Spleen (tissue), 11 donors: ENCODE results near the gene ARSB. TPM values are rescaled to one million over a fixed set of nuclear protein-coding genes. Genes with fewer than 3 reads are reported as not detected.

ENCODE experiments used
- DNase-seq: peaks from one replicate; pipeline ENCODE4 v3.0.0-alpha.2; 2020
- H3K27ac ChIP-seq, 8 donors: fragments of 200-600 bp; sonication (generic) in 7 of 8; 1 replicate in 4 of 8; 2 replicates in 4 of 8; pipeline versions ENCODE4 v1.5.0 to v1.8.0; 2016 to 2021; ENCODE audit warnings: inconsistent platforms in 4 of 8, mild to moderate bottlenecking in 4 of 8, moderate library complexity in 1 of 8
- H3K27me3 ChIP-seq, 7 donors: fragments of 200-600 bp; sonication (generic) in 6 of 7; replicated peaks in 1 of 7; 1 replicate in 4 of 7; 2 replicates in 3 of 7; pipeline versions ENCODE4 v1.5.0 to v1.8.0; 2016 to 2021; ENCODE audit warnings: inconsistent platforms in 3 of 7, mild to moderate bottlenecking in 1 of 7
- H3K36me3 ChIP-seq, 6 donors: fragments of 200-600 bp; sonication (generic) in 5 of 6; 1 replicate in 4 of 6; 2 replicates in 2 of 6; pipeline versions ENCODE4 v1.5.0 to v1.8.0; 2016 to 2021; ENCODE audit warnings: inconsistent platforms in 2 of 6
- H3K4me1 ChIP-seq, 6 donors: fragments of 200-600 bp; sonication (generic) in 5 of 6; 1 replicate in 3 of 6; 2 replicates in 3 of 6; pipeline versions ENCODE4 v1.5.0 to v1.8.0; 2016 to 2021; ENCODE audit warnings: inconsistent platforms in 3 of 6
- H3K4me3 ChIP-seq, 8 donors: fragments of 200-600 bp; sonication (generic) in 7 of 8; 1 replicate in 4 of 8; 2 replicates in 4 of 8; pipeline versions ENCODE4 v1.5.0 to v1.8.0; 2016 to 2021; ENCODE audit warnings: inconsistent platforms in 4 of 8, mild to moderate bottlenecking in 4 of 8, moderate library complexity in 2 of 8
- H3K9me3 ChIP-seq, 8 donors: fragments of 200-600 bp; sonication (generic) in 7 of 8; 1 replicate in 4 of 8; 2 replicates in 4 of 8; pipeline versions ENCODE4 v1.5.0 to v1.8.0; 2016 to 2021; ENCODE audit warnings: inconsistent platforms in 4 of 8
- POLR2A ChIP-seq, 3 donors: fragments of 450-650 bp; IDR thresholded peaks; one replicate each; pipeline ENCODE4 v1.5.1; 2017; ENCODE audit warnings: antibody characterized with exemption in 3 of 3, mild to moderate bottlenecking in 1 of 3
- POLR2AphosphoS5 ChIP-seq, 3 donors: sonication (generic); formaldehyde crosslinking; IDR thresholded peaks; one replicate each; pipeline ENCODE4 v1.5.1; 2017; ENCODE audit warnings: antibody characterized with exemption in 3 of 3
- WGBS, 5 donors: extraction: QIAGEN DNeasy Blood & Tissue Kit in 3 of 5; methylation state at CpG; one replicate each; pipeline versions ENCODE4 v1.1.5 to v1.1.7; 2013 to 2018; 5-methylcytosine and 5-hydroxymethylcytosine counted together
- intact Hi-C: fragments of 100-400 bp; cut with DNase I; formaldehyde crosslinking; loops from one replicate; pipeline ENCODE4 v1.15.0; 2023; ENCODE audit warnings: low total_unique reads
- polyA plus RNA-seq, 3 donors: library from polyadenylated mRNA; stranded (reverse); fragments of 200-250 nt; gene quantifications; one replicate each; pipeline ENCODE4 v1.2.1, GENCODE V29; 2013
- total RNA-seq, 7 donors: library from RNA; depleted of rRNA in 3 of 7; stranded (reverse); fragments of >200 nt in 3 of 7; fragmentation: NEBNext Ultra II Directional in 4 of 7; extraction: Animal tissue kit (Norgen Biotek cat#: 25700) in 4 of 7; gene quantifications; one replicate each; pipeline versions ENCODE4 v1.1.0 to v1.2.1, GENCODE V29; 2016 to 2021
- TF ChIP-seq, protein P1 (sequence below), 11 experiments: fragments of 200-600 bp in 7 of 11; fragments of 450-650 bp in 4 of 11; sonication (generic) in 4 of 11; IDR thresholded peaks in 8 of 11; conservative IDR thresholded peaks in 3 of 11; 1 replicate in 7 of 11; 2 replicates in 4 of 11; pipeline versions ENCODE4 v1.4.0 to v1.8.0; 2016 to 2021; ENCODE audit warnings: antibody characterized with exemption in 11 of 11, inconsistent platforms in 4 of 11, mild to moderate bottlenecking in 1 of 11
- donor health status: healthy with polysubstance abuse.
- donor health status: DM: no; HTN: no; CAD: no; lungs with moderate emphysema.
- donor health status: DM: no; HTN: no; CAD: no.
- donor health status: Bipolar disorder and iron deficiency.
- donor health status: healthy.
- donor health status: DM: no; HTN: no; CAD: no.
- donor health status: DM: yes; HTN: yes; CAD: no.

ARSB gene
- total and polyA plus RNA-seq, 10 donors = 1.1 to 18.5 (median 11.1) TPM

DNA sequence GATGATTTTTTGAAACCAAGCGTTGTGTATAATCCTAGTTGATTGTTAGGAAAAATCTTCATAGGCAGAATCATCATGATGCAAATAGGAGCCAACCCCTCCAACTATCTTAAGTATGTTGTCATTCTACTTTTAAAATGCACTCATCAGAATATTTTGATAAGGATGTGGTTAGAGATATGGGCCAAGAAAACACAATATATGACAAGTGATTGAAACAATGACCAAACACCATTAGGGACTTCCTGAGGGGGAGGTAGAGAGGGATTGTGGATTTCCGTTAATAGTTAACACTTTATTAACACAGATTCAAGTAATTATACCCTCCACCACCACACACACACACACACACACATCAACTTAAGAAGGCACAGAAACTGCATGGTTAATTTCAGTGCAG is 143.3 kb downstream of the ARSB start:
- no peak for DNase-seq
- intact Hi-C loops = no loop called here
- TF ChIP-seq POLR2A (IDR thresholded peaks at IDR 0.05) (no peak), POLR2AphosphoS5 (IDR thresholded peaks at IDR 0.05) (no peak)
- TF ChIP-seq, protein P1, sequence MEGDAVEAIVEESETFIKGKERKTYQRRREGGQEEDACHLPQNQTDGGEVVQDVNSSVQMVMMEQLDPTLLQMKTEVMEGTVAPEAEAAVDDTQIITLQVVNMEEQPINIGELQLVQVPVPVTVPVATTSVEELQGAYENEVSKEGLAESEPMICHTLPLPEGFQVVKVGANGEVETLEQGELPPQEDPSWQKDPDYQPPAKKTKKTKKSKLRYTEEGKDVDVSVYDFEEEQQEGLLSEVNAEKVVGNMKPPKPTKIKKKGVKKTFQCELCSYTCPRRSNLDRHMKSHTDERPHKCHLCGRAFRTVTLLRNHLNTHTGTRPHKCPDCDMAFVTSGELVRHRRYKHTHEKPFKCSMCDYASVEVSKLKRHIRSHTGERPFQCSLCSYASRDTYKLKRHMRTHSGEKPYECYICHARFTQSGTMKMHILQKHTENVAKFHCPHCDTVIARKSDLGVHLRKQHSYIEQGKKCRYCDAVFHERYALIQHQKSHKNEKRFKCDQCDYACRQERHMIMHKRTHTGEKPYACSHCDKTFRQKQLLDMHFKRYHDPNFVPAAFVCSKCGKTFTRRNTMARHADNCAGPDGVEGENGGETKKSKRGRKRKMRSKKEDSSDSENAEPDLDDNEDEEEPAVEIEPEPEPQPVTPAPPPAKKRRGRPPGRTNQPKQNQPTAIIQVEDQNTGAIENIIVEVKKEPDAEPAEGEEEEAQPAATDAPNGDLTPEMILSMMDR (IDR thresholded peaks at IDR 0.05 in 8 of 11, conservative IDR thresholded peaks at IDR 0.05 in 3 of 11) = no peak
- no peak overlapping the region for H3K4me3 ChIP-seq
- H3K36me3 ChIP-seq = peaks cover 0 to 26% (median 0%) of the 10 kb centered on the region in 6 donors
- 62 to 80% (median 72%) methylated on average over 2 of the region's 2 CpGs for WGBS, 5 donors
- H3K9me3 ChIP-seq = peaks cover 0 to 5% (median 0%) of the 10 kb centered on the region in 8 donors
- no peaks in the 10 kb centered on the region for H3K27me3 ChIP-seq
- H3K27ac ChIP-seq = no peak overlapping the region
- no peaks in the 10 kb centered on the region for H3K4me1 ChIP-seq

DNA sequence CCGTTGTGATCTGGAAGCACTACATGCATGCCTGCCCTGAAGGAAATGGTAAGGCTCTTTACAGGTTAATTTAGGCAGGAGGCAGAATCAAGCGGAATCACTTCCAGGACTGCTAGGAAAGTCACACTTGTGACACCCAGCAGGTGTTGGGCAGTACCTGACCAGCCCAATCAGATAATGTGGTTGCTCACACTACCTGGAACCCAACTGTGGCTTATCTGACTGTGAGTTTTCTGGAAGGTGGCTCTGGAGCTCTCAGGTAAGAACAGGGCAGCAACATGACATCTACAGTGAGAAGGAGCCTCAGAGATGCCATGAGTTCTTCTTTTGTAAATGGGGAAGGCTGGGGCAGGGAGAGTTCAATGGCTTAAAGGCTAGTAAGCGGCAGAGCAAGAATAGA is 146.4 kb downstream of the ARSB start:
- intact Hi-C loops = no loop called here

DNA sequence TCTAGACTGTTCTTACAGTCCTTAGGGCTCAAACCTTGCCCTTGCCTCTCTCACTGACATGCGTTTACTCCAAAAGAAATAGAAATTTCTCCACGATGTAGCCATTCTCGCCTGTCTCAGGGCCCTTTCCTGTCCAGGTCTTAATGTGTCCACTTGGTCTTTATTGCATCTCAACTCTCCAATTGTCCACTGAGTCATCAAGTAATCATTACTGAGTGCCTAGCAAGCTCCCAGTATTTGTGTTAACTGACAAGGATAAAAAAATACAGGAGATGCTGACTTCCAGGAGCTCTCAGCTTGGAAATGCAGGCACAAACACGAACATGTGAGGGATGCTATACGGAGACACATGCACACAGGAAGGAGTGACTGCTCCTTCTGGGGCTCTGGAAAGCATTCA is 147.3 kb downstream of the ARSB start:
- 86 to 96% (median 95%) methylated on average over 5 of the region's 5 CpGs for WGBS, 5 donors
- peaks cover 0 to 46% (median 0%) of the 10 kb centered on the region in 6 donors for H3K36me3 ChIP-seq
- H3K4me3 ChIP-seq = no peak overlapping the region
- no peak for TF ChIP-seq POLR2AphosphoS5 (IDR thresholded peaks at IDR 0.05)
- TF ChIP-seq, protein P1 (IDR thresholded peaks at IDR 0.05 in 8 of 11, conservative IDR thresholded peaks at IDR 0.05 in 3 of 11) = no peak
- no peak for TF ChIP-seq POLR2A (IDR thresholded peaks at IDR 0.05)
- no peaks in the 10 kb centered on the region for H3K4me1 ChIP-seq
- no peak overlapping the region for H3K27ac ChIP-seq
- H3K9me3 ChIP-seq = no peaks in the 10 kb centered on the region
- intact Hi-C loops = no loop called here
- H3K27me3 ChIP-seq = no peaks in the 10 kb centered on the region
- DNase-seq = no peak

More for the DNA sequence above, 146.4 kb downstream of the ARSB start:
- H3K27me3 ChIP-seq = no peaks in the 10 kb centered on the region
- no peak for DNase-seq
- H3K36me3 ChIP-seq = peaks cover 0 to 44% (median 0%) of the 10 kb centered on the region in 6 donors
- H3K4me3 ChIP-seq = no peak overlapping the region
- no peaks in the 10 kb centered on the region for H3K9me3 ChIP-seq
- H3K4me1 ChIP-seq = no peaks in the 10 kb centered on the region
- TF ChIP-seq POLR2A (IDR thresholded peaks at IDR 0.05) = no peak
- TF ChIP-seq, protein P1 (IDR thresholded peaks at IDR 0.05 in 8 of 11, conservative IDR thresholded peaks at IDR 0.05 in 3 of 11) = no peak
- no peak for TF ChIP-seq POLR2AphosphoS5 (IDR thresholded peaks at IDR 0.05)
- no peak overlapping the region for H3K27ac ChIP-seq
- 95 to 100% (median 97%) methylated on average over 3 of the region's 3 CpGs for WGBS, 5 donors

DNA sequence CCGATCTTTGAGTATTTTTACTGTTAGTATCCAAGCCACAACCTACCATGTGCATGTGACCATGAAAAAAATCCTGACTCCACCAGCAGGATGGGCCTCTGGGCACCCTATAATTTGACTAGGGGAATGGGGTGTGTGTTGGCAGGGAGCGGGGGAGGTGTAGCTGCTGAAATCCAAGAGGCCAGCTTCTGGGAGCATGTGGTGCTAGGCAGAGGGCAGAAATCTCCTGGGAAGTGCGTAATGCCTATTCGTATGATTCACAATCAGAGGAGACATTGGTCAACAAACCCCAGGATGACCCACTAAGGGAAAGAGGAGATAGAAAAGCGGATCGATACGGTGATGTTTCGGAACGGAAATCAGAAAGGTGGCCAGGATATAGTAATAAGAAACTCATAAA is 149.9 kb downstream of the ARSB start:
- H3K4me3 ChIP-seq = no peak overlapping the region
- H3K27me3 ChIP-seq = no peaks in the 10 kb centered on the region
- no peaks in the 10 kb centered on the region for H3K9me3 ChIP-seq
- TF ChIP-seq POLR2A (IDR thresholded peaks at IDR 0.05) (no peak), POLR2AphosphoS5 (IDR thresholded peaks at IDR 0.05) (no peak)
- TF ChIP-seq, protein P1 (IDR thresholded peaks at IDR 0.05 in 8 of 11, conservative IDR thresholded peaks at IDR 0.05 in 3 of 11) = no peak
- peaks cover 0 to 54% (median 0%) of the 10 kb centered on the region in 6 donors for H3K36me3 ChIP-seq
- H3K27ac ChIP-seq = no peak overlapping the region
- intact Hi-C loops = no loop called here
- H3K4me1 ChIP-seq = no peaks in the 10 kb centered on the region
- 87 to 99% (median 97%) methylated on average over 9 of the region's 9 CpGs for WGBS, 5 donors
- DNase-seq = no peak
